Duodenal mucosa (tissue), 2 donors: ENCODE measurements around the gene TMTC2.
"Not testable (repeated sequence)": the region's sequence is repeated elsewhere in the genome, so short reads cannot be mapped to it uniquely, and the experiment has no call there.

Experiments used
- H3K27ac ChIP-seq: one replicate; pipeline ENCODE4 v1.7.0; 2013; ENCODE audit warnings: low read depth, low read length
- H3K27me3 ChIP-seq, 2 donors: one replicate each; pipeline ENCODE4 v1.7.0; 2013; ENCODE audit warnings: low read length in 2 of 2, control low read depth in 1 of 2; ENCODE audit not compliant: insufficient read depth in 2 of 2, control insufficient read depth in 1 of 2
- H3K36me3 ChIP-seq, 2 donors: one replicate each; pipeline ENCODE4 v1.7.0; 2013; ENCODE audit warnings: low read length in 2 of 2, control low read depth in 1 of 2; ENCODE audit not compliant: insufficient read depth in 2 of 2, control insufficient read depth in 1 of 2
- H3K4me1 ChIP-seq, 2 donors: one replicate each; pipeline ENCODE4 v1.7.0; 2013; ENCODE audit warnings: low read length in 2 of 2, control low read depth in 1 of 2; ENCODE audit not compliant: insufficient read depth in 2 of 2, control insufficient read depth in 1 of 2
- H3K4me3 ChIP-seq, 2 donors: one replicate each; pipeline ENCODE4 v1.7.0; 2013; ENCODE audit warnings: low read length in 2 of 2, low read depth in 1 of 2
- H3K9ac ChIP-seq, 2 donors: one replicate each; pipeline ENCODE4 v1.7.0; 2013; ENCODE audit warnings: low read length in 2 of 2, low read depth in 1 of 2
- H3K9me3 ChIP-seq, 2 donors: one replicate each; pipeline ENCODE4 v1.7.0; 2013; ENCODE audit warnings: low read length in 2 of 2, control low read depth in 1 of 2; ENCODE audit not compliant: control insufficient read depth in 1 of 2

The TMTC2 gene

GRCh38 chr12:82804601-82805000, 117.9 kb downstream of the TMTC2 start:
- no peak overlapping the region for H3K27ac ChIP-seq
- no peaks in the 10 kb centered on the region for H3K9me3 ChIP-seq
- no peaks in the 10 kb centered on the region for H3K36me3 ChIP-seq
- no peaks in the 10 kb centered on the region for H3K4me1 ChIP-seq
- no peak overlapping the region for H3K9ac ChIP-seq
- no peak overlapping the region for H3K4me3 ChIP-seq
- no peaks in the 10 kb centered on the region for H3K27me3 ChIP-seq

- not testable (repeated sequence) for H3K9ac ChIP-seq, H3K36me3 ChIP-seq, H3K27ac ChIP-seq
Observed at GRCh38 chr12:82805004-82805403, 118.3 kb downstream of the TMTC2 start.

GRCh38 chr12:82805812-82806497, 119.2 kb downstream of the TMTC2 start:
- no peaks in the 10 kb centered on the region for H3K36me3 ChIP-seq
- no peak overlapping the region for H3K9ac ChIP-seq
- no peak overlapping the region for H3K4me3 ChIP-seq
- no peak overlapping the region for H3K27ac ChIP-seq
- H3K9me3 ChIP-seq: no peaks in the 10 kb centered on the region
- H3K27me3 ChIP-seq: no peaks in the 10 kb centered on the region
- H3K4me1 ChIP-seq: no peaks in the 10 kb centered on the region

More at GRCh38 chr12:82805004-82805403, 118.3 kb downstream of the TMTC2 start:
- not testable (repeated sequence) for H3K4me3 ChIP-seq, H3K27me3 ChIP-seq, H3K9me3 ChIP-seq, H3K4me1 ChIP-seq

- no peaks in the 10 kb centered on the region for H3K9me3 ChIP-seq
- no peak overlapping the region for H3K4me3 ChIP-seq
- no peaks in the 10 kb centered on the region for H3K36me3 ChIP-seq
- no peak overlapping the region for H3K27ac ChIP-seq
- H3K4me1 ChIP-seq: no peaks in the 10 kb centered on the region
- H3K9ac ChIP-seq: no peak overlapping the region
- H3K27me3 ChIP-seq: no peaks in the 10 kb centered on the region
Observed at GRCh38 chr12:82807132-82807737, 120.5 kb downstream of the TMTC2 start.

GRCh38 chr12:82810568-82810967, 123.9 kb downstream of the TMTC2 start:
- Histone ChIP-seq H3K36me3 (no peaks in the 10 kb centered on the region), H3K27me3 (no peaks in the 10 kb centered on the region), H3K9me3 (no peaks in the 10 kb centered on the region), H3K4me1 (no peaks in the 10 kb centered on the region), H3K4me3 (no peak overlapping the region), H3K27ac (no peak overlapping the region), H3K9ac (no peak overlapping the region)

GRCh38 chr12:82817368-82817767, 130.7 kb downstream of the TMTC2 start:
- Histone ChIP-seq H3K9ac (no peak overlapping the region), H3K4me1 (no peaks in the 10 kb centered on the region), H3K27ac (no peak overlapping the region), H3K27me3 (no peaks in the 10 kb centered on the region), H3K36me3 (no peaks in the 10 kb centered on the region), H3K9me3 (no peaks in the 10 kb centered on the region), H3K4me3 (no peak overlapping the region)

- no peaks in the 10 kb centered on the region for H3K9me3 ChIP-seq
- no peaks in the 10 kb centered on the region for H3K4me1 ChIP-seq
- H3K27ac ChIP-seq: no peak overlapping the region
- H3K9ac ChIP-seq: no peak overlapping the region
- no peak overlapping the region for H3K4me3 ChIP-seq
- no peaks in the 10 kb centered on the region for H3K27me3 ChIP-seq
- no peaks in the 10 kb centered on the region for H3K36me3 ChIP-seq
Observed at GRCh38 chr12:82818271-82819035, 131.7 kb downstream of the TMTC2 start.

GRCh38 chr12:82826505-82826904, 139.8 kb downstream of the TMTC2 start:
- no peaks in the 10 kb centered on the region for H3K36me3 ChIP-seq
- H3K27ac ChIP-seq: no peak overlapping the region
- no peaks in the 10 kb centered on the region for H3K9me3 ChIP-seq
- no peak overlapping the region for H3K4me3 ChIP-seq
- H3K27me3 ChIP-seq: no peaks in the 10 kb centered on the region
- no peak overlapping the region for H3K9ac ChIP-seq
- no peaks in the 10 kb centered on the region for H3K4me1 ChIP-seq

GRCh38 chr12:82832096-82832495, 145.4 kb downstream of the TMTC2 start:
- Histone ChIP-seq H3K27me3 (no peaks in the 10 kb centered on the region), H3K4me3 (no peak overlapping the region), H3K9ac (no peak overlapping the region), H3K9me3 (no peaks in the 10 kb centered on the region), H3K36me3 (no peaks in the 10 kb centered on the region), H3K4me1 (no peaks in the 10 kb centered on the region), H3K27ac (no peak overlapping the region)

GRCh38 chr12:82832981-82833380, 146.3 kb downstream of the TMTC2 start:
- H3K36me3 ChIP-seq: no peaks in the 10 kb centered on the region
- H3K4me3 ChIP-seq: no peak overlapping the region
- no peak overlapping the region for H3K9ac ChIP-seq
- no peaks in the 10 kb centered on the region for H3K9me3 ChIP-seq
- no peak overlapping the region for H3K27ac ChIP-seq
- no peaks in the 10 kb centered on the region for H3K4me1 ChIP-seq
- no peaks in the 10 kb centered on the region for H3K27me3 ChIP-seq
